ENCODE data around the gene ARHGAP27.

DNA sequence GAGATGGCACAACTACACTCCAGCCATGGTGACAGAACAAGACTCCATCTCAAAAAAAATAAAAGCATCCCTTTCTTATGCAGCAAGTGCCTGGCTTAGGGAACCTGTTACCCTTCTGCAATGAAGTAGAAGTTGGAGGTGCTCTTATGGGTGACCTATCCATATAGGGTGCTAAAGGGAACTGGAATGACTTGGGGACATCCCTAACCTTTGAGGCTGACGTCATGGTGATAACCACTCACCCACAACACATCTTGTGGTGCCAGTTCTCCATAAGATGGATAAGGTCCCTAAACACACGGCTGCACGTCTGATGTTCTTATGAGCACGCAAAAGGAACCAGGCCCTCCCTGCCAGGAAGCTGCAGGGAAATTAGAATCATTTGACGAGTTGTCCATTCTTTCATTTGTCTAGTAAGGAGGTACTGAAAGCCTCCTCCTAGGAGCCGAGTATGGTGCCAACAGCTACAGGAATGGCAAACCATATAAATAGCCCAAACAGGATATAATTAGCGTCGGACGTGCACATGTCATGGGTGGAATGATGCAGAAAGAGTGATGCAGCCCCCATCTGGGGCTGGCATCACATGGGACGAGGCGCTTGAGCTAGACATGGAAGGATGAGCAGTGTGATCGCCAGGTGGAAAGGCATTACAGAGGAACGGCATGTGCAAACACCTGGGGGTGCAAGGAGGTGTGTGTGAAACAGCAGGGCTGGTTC is 52.5 kb downstream of the ARHGAP27 start:
- TF ChIP-seq, protein P1, sequence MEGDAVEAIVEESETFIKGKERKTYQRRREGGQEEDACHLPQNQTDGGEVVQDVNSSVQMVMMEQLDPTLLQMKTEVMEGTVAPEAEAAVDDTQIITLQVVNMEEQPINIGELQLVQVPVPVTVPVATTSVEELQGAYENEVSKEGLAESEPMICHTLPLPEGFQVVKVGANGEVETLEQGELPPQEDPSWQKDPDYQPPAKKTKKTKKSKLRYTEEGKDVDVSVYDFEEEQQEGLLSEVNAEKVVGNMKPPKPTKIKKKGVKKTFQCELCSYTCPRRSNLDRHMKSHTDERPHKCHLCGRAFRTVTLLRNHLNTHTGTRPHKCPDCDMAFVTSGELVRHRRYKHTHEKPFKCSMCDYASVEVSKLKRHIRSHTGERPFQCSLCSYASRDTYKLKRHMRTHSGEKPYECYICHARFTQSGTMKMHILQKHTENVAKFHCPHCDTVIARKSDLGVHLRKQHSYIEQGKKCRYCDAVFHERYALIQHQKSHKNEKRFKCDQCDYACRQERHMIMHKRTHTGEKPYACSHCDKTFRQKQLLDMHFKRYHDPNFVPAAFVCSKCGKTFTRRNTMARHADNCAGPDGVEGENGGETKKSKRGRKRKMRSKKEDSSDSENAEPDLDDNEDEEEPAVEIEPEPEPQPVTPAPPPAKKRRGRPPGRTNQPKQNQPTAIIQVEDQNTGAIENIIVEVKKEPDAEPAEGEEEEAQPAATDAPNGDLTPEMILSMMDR (conservative IDR thresholded peaks at IDR 0.05; ENCODE audit: low read depth, low read length): no peak
- TF ChIP-seq POLR2A (IDR thresholded peaks at IDR 0.05; ENCODE audit: low read depth, low read length): no peak
- TF ChIP-seq SMC3 (IDR thresholded peaks at IDR 0.05; ENCODE audit: low read depth, low read length): no peak
- TF ChIP-seq CEBPB (IDR thresholded peaks at IDR 0.05; ENCODE audit: low read depth, low read length): no peak
- TF ChIP-seq MXI1 (IDR thresholded peaks at IDR 0.05; ENCODE audit: borderline replicate concordance, low read depth, low read length): no peak
- no peak for TF ChIP-seq MAFK (IDR thresholded peaks at IDR 0.05; ENCODE audit: low read depth, low read length)
- TF ChIP-seq, protein P2, sequence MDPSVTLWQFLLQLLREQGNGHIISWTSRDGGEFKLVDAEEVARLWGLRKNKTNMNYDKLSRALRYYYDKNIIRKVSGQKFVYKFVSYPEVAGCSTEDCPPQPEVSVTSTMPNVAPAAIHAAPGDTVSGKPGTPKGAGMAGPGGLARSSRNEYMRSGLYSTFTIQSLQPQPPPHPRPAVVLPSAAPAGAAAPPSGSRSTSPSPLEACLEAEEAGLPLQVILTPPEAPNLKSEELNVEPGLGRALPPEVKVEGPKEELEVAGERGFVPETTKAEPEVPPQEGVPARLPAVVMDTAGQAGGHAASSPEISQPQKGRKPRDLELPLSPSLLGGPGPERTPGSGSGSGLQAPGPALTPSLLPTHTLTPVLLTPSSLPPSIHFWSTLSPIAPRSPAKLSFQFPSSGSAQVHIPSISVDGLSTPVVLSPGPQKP (IDR thresholded peaks at IDR 0.05; ENCODE audit: borderline replicate concordance, low read depth, low read length): no peak
- TF ChIP-seq MAZ (IDR thresholded peaks at IDR 0.05; ENCODE audit: borderline replicate concordance, low read depth, low read length): no peak
- TF ChIP-seq, protein P3, sequence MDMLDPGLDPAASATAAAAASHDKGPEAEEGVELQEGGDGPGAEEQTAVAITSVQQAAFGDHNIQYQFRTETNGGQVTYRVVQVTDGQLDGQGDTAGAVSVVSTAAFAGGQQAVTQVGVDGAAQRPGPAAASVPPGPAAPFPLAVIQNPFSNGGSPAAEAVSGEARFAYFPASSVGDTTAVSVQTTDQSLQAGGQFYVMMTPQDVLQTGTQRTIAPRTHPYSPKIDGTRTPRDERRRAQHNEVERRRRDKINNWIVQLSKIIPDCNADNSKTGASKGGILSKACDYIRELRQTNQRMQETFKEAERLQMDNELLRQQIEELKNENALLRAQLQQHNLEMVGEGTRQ (IDR thresholded peaks at IDR 0.05; ENCODE audit: low read depth, low read length): no peak
- TF ChIP-seq RCOR1 (IDR thresholded peaks at IDR 0.05; ENCODE audit: insufficient replicate concordance, low read length): no peak
- no peak for TF ChIP-seq BHLHE40 (IDR thresholded peaks at IDR 0.05; ENCODE audit: low read depth, low read length)

Data from IMR-90 (cell line).